GM12875 (cell line): ENCODE data around the gene ZNG1F.
"Not testable (repeated sequence)": the region's sequence is repeated elsewhere in the genome, so short reads cannot be mapped to it uniquely, and the experiment has no call there.

Experiments
- H3K4me3 ChIP-seq: one replicate; pipeline ENCODE4 v1.5.1; 2011; ENCODE audit warnings: low read depth, low read length, control low read depth

The ZNG1F gene

DNA sequence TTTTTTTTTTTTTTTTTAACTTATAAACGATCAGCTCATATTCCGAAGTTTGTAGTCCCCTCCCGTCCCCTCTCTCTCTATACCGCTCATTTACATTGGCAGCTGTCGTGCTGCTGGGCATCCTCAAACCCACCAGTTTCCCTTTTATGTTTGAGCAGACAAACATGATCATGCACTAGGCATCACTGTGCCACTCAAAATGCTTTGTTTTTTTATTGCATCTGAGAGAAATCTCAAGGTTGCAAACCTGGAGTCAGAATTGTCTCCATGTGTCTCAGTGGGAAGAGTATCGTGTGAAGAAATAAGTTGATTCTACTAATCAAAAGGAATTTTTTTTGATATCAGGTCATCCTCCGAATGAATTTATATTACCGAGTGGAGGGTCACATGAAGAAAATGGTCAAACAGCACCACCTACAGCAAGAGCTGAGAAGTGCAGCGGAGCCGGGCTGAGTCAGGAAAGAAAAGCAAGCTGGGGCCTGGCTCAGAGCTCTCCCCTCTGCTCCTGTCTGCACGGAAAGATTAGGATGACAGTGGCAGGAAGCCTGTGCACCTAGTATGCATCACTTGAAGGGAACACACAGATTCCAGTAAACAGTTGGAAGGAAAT, 100.6 kb downstream of the ZNG1F start:
- H3K4me3 ChIP-seq, result not testable (repeated sequence)

DNA sequence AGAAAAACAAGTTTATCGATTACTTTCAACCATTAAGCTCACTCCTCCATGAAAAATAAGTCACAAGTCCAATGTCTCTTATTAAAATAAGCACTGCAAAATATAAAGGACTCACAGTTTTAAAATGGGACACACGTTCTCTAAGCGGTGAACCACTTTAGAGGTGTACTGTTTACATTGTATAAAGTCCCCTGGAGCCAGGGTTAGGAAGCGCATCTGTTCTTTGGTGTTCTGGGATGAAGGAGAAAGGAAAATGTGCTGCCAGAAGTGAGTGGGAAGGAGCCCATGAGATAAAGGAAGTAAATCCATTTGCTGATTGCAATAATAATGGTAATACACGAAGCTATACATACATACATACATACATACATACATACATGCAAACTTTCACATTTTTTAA, 101.2 kb downstream of the ZNG1F start:
- H3K4me3 ChIP-seq, result not testable (repeated sequence)

DNA sequence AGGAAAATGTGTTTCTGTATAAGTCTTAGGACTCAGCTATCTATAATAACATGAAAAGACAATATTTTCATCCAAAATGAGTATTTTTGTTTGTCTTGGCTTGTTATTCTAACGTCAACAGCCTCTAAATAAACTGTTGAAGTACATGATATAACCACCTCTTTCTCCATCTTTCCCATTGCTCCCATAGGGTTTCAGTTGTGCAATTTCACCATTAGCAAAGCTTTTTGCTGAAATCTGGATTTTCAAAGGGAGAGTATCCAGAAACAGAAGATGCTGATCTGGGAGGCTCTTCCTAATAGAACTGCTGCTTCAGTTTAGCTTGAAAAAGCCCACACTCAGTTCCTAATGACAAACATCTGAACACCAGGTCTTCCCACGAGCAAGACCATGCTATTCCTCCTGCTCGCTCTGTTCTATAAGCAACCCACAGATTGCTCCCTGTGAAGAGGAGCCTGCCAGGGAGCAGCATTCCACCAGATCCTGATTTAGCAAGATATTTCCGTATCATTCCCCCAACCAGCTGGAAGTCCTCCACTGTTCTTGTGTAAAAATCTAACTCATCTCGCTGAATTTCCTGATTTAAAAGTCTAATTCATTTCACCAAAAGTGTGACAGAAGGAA, 101.8 kb downstream of the ZNG1F start:
- H3K4me3 ChIP-seq, result not testable (repeated sequence)

DNA sequence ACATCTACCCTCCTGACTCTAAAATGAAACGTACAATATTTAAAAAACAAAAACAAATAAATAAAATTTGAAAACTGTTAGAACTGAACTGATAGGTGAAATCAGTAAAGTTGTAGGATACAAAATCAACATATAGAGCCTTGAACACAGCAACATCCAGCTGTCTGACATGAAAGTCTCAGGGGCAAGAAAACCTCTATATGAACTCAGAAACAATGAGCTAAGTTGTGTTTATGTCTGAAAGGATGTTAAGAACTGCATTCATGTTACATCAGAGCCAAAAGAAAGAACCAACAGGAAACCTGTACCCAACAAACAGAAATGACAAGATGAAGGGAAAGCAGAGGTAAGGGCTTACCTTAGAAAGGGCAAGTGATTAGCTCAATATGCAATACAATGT, 102.4 kb downstream of the ZNG1F start:
- H3K4me3 ChIP-seq, result not testable (repeated sequence)

DNA sequence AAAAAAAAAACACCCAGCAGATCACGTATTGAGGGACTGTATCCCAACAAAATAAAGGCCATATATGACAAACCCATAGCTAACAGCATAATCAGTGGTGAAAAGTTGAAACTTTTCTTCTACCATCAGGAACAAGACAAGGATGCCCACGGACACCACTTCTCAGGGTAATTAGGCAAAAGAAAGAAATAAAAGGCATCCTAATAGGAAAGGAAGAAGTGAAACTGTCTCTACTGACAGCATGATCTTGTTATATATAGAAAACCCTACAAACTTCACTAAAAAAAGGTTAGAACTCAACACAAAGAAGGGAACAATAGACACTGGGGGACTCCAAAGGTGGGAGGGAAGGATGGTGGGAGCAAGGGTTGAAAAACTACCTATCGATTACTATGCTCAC, 102.9 kb downstream of the ZNG1F start:
- H3K4me3 ChIP-seq, result not testable (repeated sequence)

DNA sequence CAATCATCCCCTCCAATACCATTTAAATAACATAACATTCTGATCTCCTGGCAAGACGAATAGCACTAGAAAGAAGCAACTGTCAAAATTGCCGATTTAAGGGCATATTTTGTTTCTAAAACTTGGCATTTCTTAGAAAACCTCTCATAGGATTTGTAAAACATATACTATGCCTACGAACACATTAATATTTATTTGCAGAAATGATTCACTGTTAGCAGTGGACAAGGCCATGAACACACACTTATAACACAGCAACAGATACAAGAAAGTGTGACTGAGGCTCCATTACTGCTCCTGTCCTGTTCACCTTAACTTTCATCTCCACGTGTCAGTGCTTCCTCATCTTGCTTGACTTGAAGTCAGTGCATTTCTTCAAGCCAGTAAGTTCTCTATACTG, 106.8 kb downstream of the ZNG1F start:
- not testable (repeated sequence) for H3K4me3 ChIP-seq
